ENCODE data around the gene TNFRSF8. TPM values are rescaled to one million over a fixed set of nuclear protein-coding genes. Genes with fewer than 3 reads are reported as not detected.

Gene TNFRSF8
- total RNA-seq, 3 donors from 2014 or later, result 0.31 to 0.51 TPM; not detected in 1

GRCh38 chr1:12051361-12051760 is 11.7 kb upstream of the TNFRSF8 start:
- TF ChIP-seq CTCF (IDR thresholded peaks at IDR 0.05), result no peak
- H3K4me3 ChIP-seq, result no peak overlapping the region
- ATAC-seq (no peak), DNase-seq (no peak)
- intact Hi-C loops (cut with DNase I, micrococcal nuclease), result no loop called here
- H3K9me3 ChIP-seq, result no peaks in the 10 kb centered on the region
- H3K36me3 ChIP-seq (ENCODE audit: low read depth), result no peaks in the 10 kb centered on the region
- H3K4me1 ChIP-seq (ENCODE audit: low read depth), result no peaks in the 10 kb centered on the region

GRCh38 chr1:12052008-12052573 is 11.0 kb upstream of the TNFRSF8 start:
- ATAC-seq (peak; percentile 79), DNase-seq (peak in 2 of 3 donors; percentile 27 to 37)
- intact Hi-C loops (cut with DNase I, micrococcal nuclease), result no loop called here
- Histone ChIP-seq H3K4me3 (no peak overlapping the region), H3K4me1 (ENCODE audit: low read depth) (no peaks in the 10 kb centered on the region), H3K9me3 (no peaks in the 10 kb centered on the region), H3K36me3 (ENCODE audit: low read depth) (no peaks in the 10 kb centered on the region)
- TF ChIP-seq CTCF (IDR thresholded peaks at IDR 0.05), result no peak

- H3K36me3 ChIP-seq (ENCODE audit: low read depth), result no peaks in the 10 kb centered on the region
- H3K4me1 ChIP-seq (ENCODE audit: low read depth), result no peaks in the 10 kb centered on the region
- H3K4me3 ChIP-seq, result no peak overlapping the region
- no peak for TF ChIP-seq CTCF (IDR thresholded peaks at IDR 0.05)
- intact Hi-C loops (cut with DNase I, micrococcal nuclease), result no loop called here
- no peak for ATAC-seq
- no peak for DNase-seq
- no peaks in the 10 kb centered on the region for H3K9me3 ChIP-seq
Measured at GRCh38 chr1:12052997-12053686, 10.0 kb upstream of the TNFRSF8 start.

DNA sequence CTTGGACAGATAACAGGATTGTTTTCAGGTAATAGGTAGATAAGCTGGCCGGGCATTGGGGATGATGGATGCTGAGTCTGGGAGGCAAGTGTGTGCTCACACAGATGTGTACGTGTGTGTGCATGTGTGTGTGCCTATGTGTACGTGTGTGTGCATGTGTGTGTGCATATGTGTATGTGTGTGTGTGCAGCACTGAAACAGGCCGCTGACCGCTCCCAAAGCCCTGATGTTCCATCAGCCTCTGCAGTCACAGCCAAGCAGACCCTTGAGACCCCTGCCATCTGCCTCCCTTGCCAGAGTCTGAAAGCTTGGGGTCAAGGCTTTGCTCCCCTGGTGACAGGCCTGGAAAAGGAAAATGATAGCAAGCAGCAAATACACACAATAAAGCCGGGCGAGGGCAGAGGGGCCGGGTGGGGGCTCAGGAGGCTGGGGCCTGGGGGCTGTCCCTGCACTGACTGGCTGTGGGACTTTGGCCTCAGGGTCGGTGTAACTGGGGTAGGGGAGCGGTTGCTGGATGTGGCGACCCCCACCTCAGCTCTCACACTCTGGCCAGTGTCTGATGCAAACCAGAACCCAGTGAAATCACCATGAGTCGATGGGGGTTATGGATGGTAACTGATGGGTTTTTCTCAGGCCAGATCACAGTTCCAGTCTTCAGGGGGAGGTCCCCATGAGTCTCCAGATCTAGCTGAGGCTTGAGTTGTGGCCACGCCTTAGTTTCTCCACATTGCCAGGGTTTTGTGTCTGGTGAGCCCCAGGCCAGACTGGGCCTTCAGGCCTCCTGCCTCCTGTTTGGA is 9.2 kb upstream of the TNFRSF8 start:
- no peak for TF ChIP-seq CTCF (IDR thresholded peaks at IDR 0.05)
- Histone ChIP-seq H3K36me3 (ENCODE audit: low read depth) (no peaks in the 10 kb centered on the region), H3K4me3 (no peak overlapping the region), H3K4me1 (ENCODE audit: low read depth) (no peaks in the 10 kb centered on the region), H3K9me3 (no peaks in the 10 kb centered on the region)
- no peak for ATAC-seq
- DNase-seq, result no peak
- intact Hi-C loops (cut with DNase I, micrococcal nuclease), result no loop called here

DNA sequence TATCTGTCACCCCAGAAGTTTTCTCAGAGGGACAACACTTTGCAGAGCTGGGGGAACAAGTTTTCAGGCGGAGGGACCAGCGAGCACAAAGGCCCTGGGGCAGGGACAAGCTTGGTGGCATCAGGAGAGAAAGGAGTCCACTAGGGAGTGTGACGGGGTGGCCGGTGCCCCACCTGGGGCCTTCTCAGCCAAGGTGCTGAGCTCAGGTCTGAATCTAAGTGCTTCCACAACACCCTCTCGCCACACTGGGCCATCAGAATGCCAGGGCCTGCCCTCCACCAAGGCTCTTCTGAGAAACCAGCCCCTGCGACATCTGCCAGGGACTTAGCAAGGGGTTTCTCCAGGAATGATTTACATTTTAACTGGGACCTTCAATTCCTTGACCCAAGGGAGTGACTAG is 7.8 kb upstream of the TNFRSF8 start:
- intact Hi-C loops (cut with DNase I, micrococcal nuclease), result no loop called here
- H3K36me3 ChIP-seq (ENCODE audit: low read depth), result no peaks in the 10 kb centered on the region
- no peak for DNase-seq
- no peak for ATAC-seq
- no peaks in the 10 kb centered on the region for H3K9me3 ChIP-seq
- TF ChIP-seq CTCF (IDR thresholded peaks at IDR 0.05), result no peak
- no peaks in the 10 kb centered on the region for H3K4me1 ChIP-seq (ENCODE audit: low read depth)
- H3K4me3 ChIP-seq, result no peak overlapping the region
